Measurements from ENCODE around the gene PPEF1.

Gene PPEF1

DNA sequence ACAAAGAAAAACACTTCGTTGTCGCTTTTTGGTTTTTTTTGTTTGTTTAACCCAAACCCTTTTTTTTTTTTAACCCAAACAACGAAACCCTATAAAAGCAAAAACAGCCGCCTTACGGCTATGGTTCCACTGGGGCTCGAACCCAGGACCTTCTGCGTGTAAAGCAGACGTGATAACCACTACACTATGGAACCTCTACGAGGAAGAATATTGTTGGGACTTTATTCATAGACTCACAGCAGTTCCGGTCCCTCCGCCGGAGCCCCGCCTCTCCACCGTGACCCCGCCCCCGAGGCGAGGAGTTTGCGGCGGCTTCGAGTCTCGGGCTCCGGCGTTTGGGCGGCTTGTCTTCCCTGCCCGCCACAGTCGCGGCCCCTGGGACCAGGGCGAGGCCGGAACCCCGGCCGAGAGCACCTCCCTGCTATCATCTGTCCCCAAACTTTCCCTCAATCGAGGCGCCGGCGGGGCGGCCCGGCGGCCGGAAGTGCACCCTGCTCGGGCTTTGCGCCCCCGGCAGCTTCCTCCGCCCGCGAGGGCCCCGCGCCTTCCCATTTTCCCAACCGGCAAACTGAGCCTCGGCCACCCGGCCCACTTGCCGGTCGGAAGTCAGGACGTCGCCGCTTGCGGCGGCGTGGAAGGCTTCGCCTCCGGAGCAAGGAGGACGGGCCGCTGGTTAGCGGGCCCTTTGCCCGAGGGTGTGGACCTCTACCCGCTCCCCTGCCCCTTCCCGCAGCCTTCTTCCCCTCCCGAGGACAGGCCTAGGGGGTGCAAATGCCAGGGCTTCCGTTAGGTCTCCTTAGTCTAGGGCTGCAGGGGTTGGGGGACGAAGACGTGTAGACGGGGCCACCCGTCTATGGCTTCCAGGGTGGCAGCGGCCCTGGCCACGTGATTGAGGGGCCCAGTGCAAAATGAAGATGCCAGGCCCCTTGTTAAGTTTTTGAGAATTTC is 32.4 kb upstream of the PPEF1 start:
- no peak for TF ChIP-seq EZH2 (IDR thresholded peaks at IDR 0.05)
- no peak for TF ChIP-seq FOXP2 (optimal IDR thresholded peaks at IDR 0.05; ENCODE audit: control extremely low read depth, extremely low read length, insufficient read depth)
- TF ChIP-seq POLR2AphosphoS5 (IDR thresholded peaks at IDR 0.05; ENCODE audit: borderline replicate concordance, low read depth, low read length): peak; percentile 16; the same call in 1 of the 2 replicates
- H3K36me3 ChIP-seq (ENCODE audit: insufficient read depth, low read length): no peaks in the 10 kb centered on the region
- peak overlapping the region; percentile 83 for H3K9ac ChIP-seq (ENCODE audit: insufficient read length)
- peak; percentile 39 for DNase-seq (ENCODE audit: low read depth, low spot score)
- peak overlapping the region; percentile 89 for H3K4me3 ChIP-seq
- H3K9me3 ChIP-seq (ENCODE audit: low read depth, low read length): no peaks in the 10 kb centered on the region
- H3K27ac ChIP-seq: no peak overlapping the region

GRCh38 chrX:18676050-18676449 is 31.4 kb upstream of the PPEF1 start:
- no peaks in the 10 kb centered on the region for H3K9me3 ChIP-seq (ENCODE audit: low read depth, low read length)
- no peak overlapping the region for H3K4me3 ChIP-seq
- no peak overlapping the region for H3K27ac ChIP-seq
- no peaks in the 10 kb centered on the region for H3K36me3 ChIP-seq (ENCODE audit: insufficient read depth, low read length)
- no peak overlapping the region for H3K9ac ChIP-seq (ENCODE audit: insufficient read length)
- no peak for DNase-seq (ENCODE audit: low read depth, low spot score)
- no peak for TF ChIP-seq POLR2AphosphoS5 (IDR thresholded peaks at IDR 0.05; ENCODE audit: borderline replicate concordance, low read depth, low read length)
- TF ChIP-seq EZH2 (IDR thresholded peaks at IDR 0.05): no peak
- no peak for TF ChIP-seq FOXP2 (optimal IDR thresholded peaks at IDR 0.05; ENCODE audit: control extremely low read depth, extremely low read length, insufficient read depth)

DNA sequence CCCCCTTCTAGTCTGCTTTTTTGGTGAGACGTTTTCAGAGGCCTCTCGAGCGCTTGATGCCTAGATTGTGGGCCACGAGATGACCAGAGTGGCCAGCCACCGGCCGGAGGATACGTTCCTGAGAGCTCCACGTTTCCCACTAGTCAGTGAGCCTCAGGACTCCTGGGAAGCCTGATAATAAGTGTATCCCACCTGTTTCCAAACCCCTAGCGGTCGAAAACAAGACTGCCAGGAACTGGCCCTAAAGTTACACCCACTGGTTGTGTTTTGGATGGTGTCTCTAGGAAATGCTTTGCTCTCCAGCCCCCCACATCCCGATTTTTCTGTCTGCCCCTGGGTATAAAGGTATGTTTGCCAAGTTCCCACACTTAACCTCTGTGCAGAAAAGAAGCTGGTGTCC is 31.0 kb upstream of the PPEF1 start:
- H3K9me3 ChIP-seq (ENCODE audit: low read depth, low read length): no peaks in the 10 kb centered on the region
- H3K4me3 ChIP-seq: no peak overlapping the region
- no peaks in the 10 kb centered on the region for H3K36me3 ChIP-seq (ENCODE audit: insufficient read depth, low read length)
- no peak for DNase-seq (ENCODE audit: low read depth, low spot score)
- no peak overlapping the region for H3K27ac ChIP-seq
- TF ChIP-seq POLR2AphosphoS5 (IDR thresholded peaks at IDR 0.05; ENCODE audit: borderline replicate concordance, low read depth, low read length) (no peak), FOXP2 (optimal IDR thresholded peaks at IDR 0.05; ENCODE audit: control extremely low read depth, extremely low read length, insufficient read depth) (no peak), EZH2 (IDR thresholded peaks at IDR 0.05) (no peak)
- no peak overlapping the region for H3K9ac ChIP-seq (ENCODE audit: insufficient read length)

DNA sequence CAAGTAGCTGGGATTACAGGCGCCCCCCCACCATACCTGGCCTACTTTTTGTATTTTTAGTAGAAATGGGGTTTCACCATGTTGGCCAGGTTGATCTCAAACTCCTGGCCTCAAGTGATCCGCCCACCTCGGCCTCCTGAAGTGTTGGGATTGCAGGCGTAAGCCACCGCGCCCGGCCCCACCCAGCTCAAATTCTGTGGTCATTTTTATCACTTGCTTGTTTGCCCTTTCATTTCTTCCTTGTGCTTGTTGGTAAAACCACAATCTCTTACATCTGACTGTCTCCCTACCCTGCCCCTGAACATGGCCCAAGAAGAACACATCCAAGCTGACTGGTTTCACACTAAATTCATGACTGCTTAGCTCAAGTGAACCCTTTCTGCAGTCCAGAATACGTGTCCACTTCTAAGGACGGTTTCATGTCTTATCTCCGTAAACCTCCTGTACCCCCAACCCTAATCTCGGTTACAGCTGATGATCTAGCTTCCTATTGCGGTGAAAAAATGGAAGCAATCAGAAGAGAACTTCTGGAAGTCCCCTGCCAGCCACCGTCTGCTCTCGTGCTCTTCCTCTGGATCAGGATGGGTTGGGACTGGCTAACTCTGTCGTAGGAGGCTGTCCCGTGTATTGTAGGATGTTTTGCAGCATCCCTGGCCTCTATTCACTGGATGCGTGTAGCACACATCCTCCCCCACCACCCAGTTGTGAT is 30.1 kb upstream of the PPEF1 start:
- no peak overlapping the region for H3K27ac ChIP-seq
- H3K4me3 ChIP-seq: no peak overlapping the region
- no peaks in the 10 kb centered on the region for H3K9me3 ChIP-seq (ENCODE audit: low read depth, low read length)
- TF ChIP-seq EZH2 (IDR thresholded peaks at IDR 0.05) (no peak), POLR2AphosphoS5 (IDR thresholded peaks at IDR 0.05; ENCODE audit: borderline replicate concordance, low read depth, low read length) (no peak), FOXP2 (optimal IDR thresholded peaks at IDR 0.05; ENCODE audit: control extremely low read depth, extremely low read length, insufficient read depth) (no peak)
- H3K36me3 ChIP-seq (ENCODE audit: insufficient read depth, low read length): no peaks in the 10 kb centered on the region
- H3K9ac ChIP-seq (ENCODE audit: insufficient read length): no peak overlapping the region
- DNase-seq (ENCODE audit: low read depth, low spot score): no peak

GRCh38 chrX:18681996-18682395 is 25.4 kb upstream of the PPEF1 start:
- TF ChIP-seq FOXP2 (optimal IDR thresholded peaks at IDR 0.05; ENCODE audit: control extremely low read depth, extremely low read length, insufficient read depth): no peak
- TF ChIP-seq EZH2 (IDR thresholded peaks at IDR 0.05): no peak
- no peak for TF ChIP-seq POLR2AphosphoS5 (IDR thresholded peaks at IDR 0.05; ENCODE audit: borderline replicate concordance, low read depth, low read length)
- DNase-seq (ENCODE audit: low read depth, low spot score): no peak

DNA sequence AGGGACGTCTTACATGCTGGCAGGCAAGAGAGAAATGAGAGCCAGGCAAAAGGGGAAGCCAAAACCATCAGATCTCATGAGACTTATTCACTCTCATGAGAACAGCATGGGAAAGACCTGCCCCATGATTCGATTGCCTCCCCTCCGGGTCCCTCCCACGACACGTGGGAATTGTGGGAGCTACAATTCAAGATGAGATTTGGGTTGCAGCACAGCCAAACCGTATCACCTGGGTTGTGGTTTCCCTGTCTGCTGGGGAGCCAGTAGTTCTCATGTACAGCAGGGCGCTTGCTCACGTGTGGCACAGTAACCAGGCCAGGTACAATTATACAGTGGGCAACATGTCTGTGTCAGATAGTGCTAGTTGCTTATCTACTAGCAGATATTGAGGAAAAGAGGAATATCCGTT is 24.5 kb upstream of the PPEF1 start:
- no peaks in the 10 kb centered on the region for H3K9me3 ChIP-seq (ENCODE audit: low read depth, low read length)
- no peak for DNase-seq (ENCODE audit: low read depth, low spot score)
- H3K9ac ChIP-seq (ENCODE audit: insufficient read length): no peak overlapping the region
- H3K27ac ChIP-seq: no peak overlapping the region
- H3K36me3 ChIP-seq (ENCODE audit: insufficient read depth, low read length): no peaks in the 10 kb centered on the region
- no peak overlapping the region for H3K4me3 ChIP-seq
- no peak for TF ChIP-seq EZH2 (IDR thresholded peaks at IDR 0.05)
- TF ChIP-seq POLR2AphosphoS5 (IDR thresholded peaks at IDR 0.05; ENCODE audit: borderline replicate concordance, low read depth, low read length): no peak
- no peak for TF ChIP-seq FOXP2 (optimal IDR thresholded peaks at IDR 0.05; ENCODE audit: control extremely low read depth, extremely low read length, insufficient read depth)

More at GRCh38 chrX:18681996-18682395, 25.4 kb upstream of the PPEF1 start:
- Histone ChIP-seq H3K27ac (no peak overlapping the region), H3K9me3 (ENCODE audit: low read depth, low read length) (no peaks in the 10 kb centered on the region), H3K36me3 (ENCODE audit: insufficient read depth, low read length) (no peaks in the 10 kb centered on the region), H3K9ac (ENCODE audit: insufficient read length) (no peak overlapping the region), H3K4me3 (no peak overlapping the region)

GRCh38 chrX:18687856-18688495 is 19.5 kb upstream of the PPEF1 start:
- TF ChIP-seq POLR2AphosphoS5 (IDR thresholded peaks at IDR 0.05; ENCODE audit: borderline replicate concordance, low read depth, low read length) (no peak), EZH2 (IDR thresholded peaks at IDR 0.05) (no peak), FOXP2 (optimal IDR thresholded peaks at IDR 0.05; ENCODE audit: control extremely low read depth, extremely low read length, insufficient read depth) (no peak)
- Histone ChIP-seq H3K27ac (no peak overlapping the region), H3K36me3 (ENCODE audit: insufficient read depth, low read length) (no peaks in the 10 kb centered on the region), H3K4me3 (no peak overlapping the region), H3K9ac (ENCODE audit: insufficient read length) (no peak overlapping the region), H3K9me3 (ENCODE audit: low read depth, low read length) (no peaks in the 10 kb centered on the region)
- no peak for DNase-seq (ENCODE audit: low read depth, low spot score)

DNA sequence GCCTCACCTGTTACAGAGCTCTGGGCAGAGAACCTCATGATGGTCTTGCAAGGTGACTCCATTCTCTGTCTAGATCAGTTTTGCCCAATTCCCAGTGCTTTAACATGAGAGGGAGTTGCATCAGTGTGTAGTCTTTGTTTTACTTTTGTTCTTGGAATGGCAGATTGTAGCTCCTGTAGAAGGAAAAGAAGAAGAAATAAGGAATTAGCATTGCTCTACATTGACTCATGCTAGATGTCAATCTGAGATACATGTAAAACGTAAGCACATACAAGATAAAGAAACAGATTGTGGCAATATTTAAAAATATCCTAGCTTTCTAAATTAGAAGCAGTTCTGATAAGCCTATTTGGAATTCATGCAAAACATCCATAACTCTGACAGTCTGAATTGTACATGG is 16.0 kb upstream of the PPEF1 start:
- no peak for TF ChIP-seq FOXP2 (optimal IDR thresholded peaks at IDR 0.05; ENCODE audit: control extremely low read depth, extremely low read length, insufficient read depth)
- no peak for TF ChIP-seq POLR2AphosphoS5 (IDR thresholded peaks at IDR 0.05; ENCODE audit: borderline replicate concordance, low read depth, low read length)
- TF ChIP-seq EZH2 (IDR thresholded peaks at IDR 0.05): no peak
- Histone ChIP-seq H3K9me3 (ENCODE audit: low read depth, low read length) (no peaks in the 10 kb centered on the region), H3K4me3 (no peak overlapping the region), H3K27ac (no peak overlapping the region), H3K9ac (ENCODE audit: insufficient read length) (no peak overlapping the region), H3K36me3 (ENCODE audit: insufficient read depth, low read length) (no peaks in the 10 kb centered on the region)
- no peak for DNase-seq (ENCODE audit: low read depth, low spot score)

All from SK-N-MC (cell line).